Spleen (tissue), 11 donors: ENCODE data around the gene AKAP6. TPM values are rescaled to one million over a fixed set of nuclear protein-coding genes. Genes with fewer than 3 reads are reported as not detected.
"Not testable (repeated sequence)": the region's sequence is repeated elsewhere in the genome, so short reads cannot be mapped to it uniquely, and the experiment has no call there.

Experiments used
- DNase-seq: peaks from one replicate; pipeline ENCODE4 v3.0.0-alpha.2; 2020
- H3K27ac ChIP-seq, 8 donors: fragments of 200-600 bp; sonication (generic) in 7 of 8; 1 replicate in 4 of 8; 2 replicates in 4 of 8; pipeline versions ENCODE4 v1.5.0 to v1.8.0; 2016 to 2021; ENCODE audit warnings: inconsistent platforms in 4 of 8, mild to moderate bottlenecking in 4 of 8, moderate library complexity in 1 of 8
- H3K27me3 ChIP-seq, 7 donors: fragments of 200-600 bp; sonication (generic) in 6 of 7; replicated peaks in 1 of 7; 1 replicate in 4 of 7; 2 replicates in 3 of 7; pipeline versions ENCODE4 v1.5.0 to v1.8.0; 2016 to 2021; ENCODE audit warnings: inconsistent platforms in 3 of 7, mild to moderate bottlenecking in 1 of 7
- H3K36me3 ChIP-seq, 6 donors: fragments of 200-600 bp; sonication (generic) in 5 of 6; 1 replicate in 4 of 6; 2 replicates in 2 of 6; pipeline versions ENCODE4 v1.5.0 to v1.8.0; 2016 to 2021; ENCODE audit warnings: inconsistent platforms in 2 of 6
- H3K4me1 ChIP-seq, 6 donors: fragments of 200-600 bp; sonication (generic) in 5 of 6; 1 replicate in 3 of 6; 2 replicates in 3 of 6; pipeline versions ENCODE4 v1.5.0 to v1.8.0; 2016 to 2021; ENCODE audit warnings: inconsistent platforms in 3 of 6
- H3K4me3 ChIP-seq, 8 donors: fragments of 200-600 bp; sonication (generic) in 7 of 8; 1 replicate in 4 of 8; 2 replicates in 4 of 8; pipeline versions ENCODE4 v1.5.0 to v1.8.0; 2016 to 2021; ENCODE audit warnings: inconsistent platforms in 4 of 8, mild to moderate bottlenecking in 4 of 8, moderate library complexity in 2 of 8
- H3K9me3 ChIP-seq, 8 donors: fragments of 200-600 bp; sonication (generic) in 7 of 8; 1 replicate in 4 of 8; 2 replicates in 4 of 8; pipeline versions ENCODE4 v1.5.0 to v1.8.0; 2016 to 2021; ENCODE audit warnings: inconsistent platforms in 4 of 8
- POLR2A ChIP-seq, 3 donors: fragments of 450-650 bp; IDR thresholded peaks; one replicate each; pipeline ENCODE4 v1.5.1; 2017; ENCODE audit warnings: antibody characterized with exemption in 3 of 3, mild to moderate bottlenecking in 1 of 3
- POLR2AphosphoS5 ChIP-seq, 3 donors: sonication (generic); formaldehyde crosslinking; IDR thresholded peaks; one replicate each; pipeline ENCODE4 v1.5.1; 2017; ENCODE audit warnings: antibody characterized with exemption in 3 of 3
- WGBS, 5 donors: extraction: QIAGEN DNeasy Blood & Tissue Kit in 3 of 5; methylation state at CpG; one replicate each; pipeline versions ENCODE4 v1.1.5 to v1.1.7; 2013 to 2018; 5-methylcytosine and 5-hydroxymethylcytosine counted together
- intact Hi-C: fragments of 100-400 bp; cut with DNase I; formaldehyde crosslinking; loops from one replicate; pipeline ENCODE4 v1.15.0; 2023; ENCODE audit warnings: low total_unique reads
- polyA plus RNA-seq, 3 donors: library from polyadenylated mRNA; stranded (reverse); fragments of 200-250 nt; gene quantifications; one replicate each; pipeline ENCODE4 v1.2.1, GENCODE V29; 2013
- total RNA-seq, 7 donors: library from RNA; depleted of rRNA in 3 of 7; stranded (reverse); fragments of >200 nt in 3 of 7; fragmentation: NEBNext Ultra II Directional in 4 of 7; extraction: Animal tissue kit (Norgen Biotek cat#: 25700) in 4 of 7; gene quantifications; one replicate each; pipeline versions ENCODE4 v1.1.0 to v1.2.1, GENCODE V29; 2016 to 2021
- TF ChIP-seq, protein P1 (sequence below), 11 experiments: fragments of 200-600 bp in 7 of 11; fragments of 450-650 bp in 4 of 11; sonication (generic) in 4 of 11; IDR thresholded peaks in 8 of 11; conservative IDR thresholded peaks in 3 of 11; 1 replicate in 7 of 11; 2 replicates in 4 of 11; pipeline versions ENCODE4 v1.4.0 to v1.8.0; 2016 to 2021; ENCODE audit warnings: antibody characterized with exemption in 11 of 11, inconsistent platforms in 4 of 11, mild to moderate bottlenecking in 1 of 11
- donor health status: healthy with polysubstance abuse.
- donor health status: DM: no; HTN: no; CAD: no; lungs with moderate emphysema.
- donor health status: DM: no; HTN: no; CAD: no.
- donor health status: Bipolar disorder and iron deficiency.
- donor health status: healthy.
- donor health status: DM: no; HTN: no; CAD: no.
- donor health status: DM: yes; HTN: yes; CAD: no.

AKAP6 gene
- total and polyA plus RNA-seq, 10 donors: 0.20 to 12.1 (median 4.8) TPM

DNA sequence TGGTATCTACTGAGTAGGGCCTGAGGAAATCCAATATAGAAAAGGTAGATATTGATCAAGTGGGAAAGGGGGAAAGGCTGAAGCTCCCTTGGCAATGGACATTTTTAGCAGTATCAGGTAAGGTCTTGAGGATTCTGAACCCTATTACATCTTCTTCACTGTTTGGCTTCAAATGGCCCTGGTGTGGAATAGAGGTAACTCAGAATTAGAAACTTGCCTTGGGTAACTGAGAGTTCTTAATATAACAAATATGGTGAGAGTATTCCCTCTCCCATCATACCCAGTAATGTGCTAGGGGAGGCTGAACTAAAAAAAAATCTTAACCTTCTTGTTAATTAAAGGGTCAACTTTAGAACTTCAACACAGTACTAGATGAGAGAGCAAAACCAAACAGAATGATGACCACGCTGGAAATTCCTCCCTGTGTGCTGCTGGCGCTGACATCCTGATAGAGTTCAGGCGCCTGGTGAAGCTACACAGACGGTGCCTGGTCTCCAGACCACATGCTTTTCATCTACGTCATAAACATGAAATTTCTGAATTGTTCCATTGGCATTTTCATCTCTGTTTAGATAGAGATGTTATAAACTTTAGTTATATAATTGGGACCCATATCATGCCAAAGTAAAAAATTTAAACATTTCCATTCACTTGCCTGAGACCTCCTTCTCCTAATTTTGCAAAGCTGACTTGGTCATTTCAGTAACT, 128.3 kb downstream of the AKAP6 start:
- no peak for TF ChIP-seq POLR2A (IDR thresholded peaks at IDR 0.05)
- TF ChIP-seq POLR2AphosphoS5 (IDR thresholded peaks at IDR 0.05): no peak
- TF ChIP-seq, protein P1, sequence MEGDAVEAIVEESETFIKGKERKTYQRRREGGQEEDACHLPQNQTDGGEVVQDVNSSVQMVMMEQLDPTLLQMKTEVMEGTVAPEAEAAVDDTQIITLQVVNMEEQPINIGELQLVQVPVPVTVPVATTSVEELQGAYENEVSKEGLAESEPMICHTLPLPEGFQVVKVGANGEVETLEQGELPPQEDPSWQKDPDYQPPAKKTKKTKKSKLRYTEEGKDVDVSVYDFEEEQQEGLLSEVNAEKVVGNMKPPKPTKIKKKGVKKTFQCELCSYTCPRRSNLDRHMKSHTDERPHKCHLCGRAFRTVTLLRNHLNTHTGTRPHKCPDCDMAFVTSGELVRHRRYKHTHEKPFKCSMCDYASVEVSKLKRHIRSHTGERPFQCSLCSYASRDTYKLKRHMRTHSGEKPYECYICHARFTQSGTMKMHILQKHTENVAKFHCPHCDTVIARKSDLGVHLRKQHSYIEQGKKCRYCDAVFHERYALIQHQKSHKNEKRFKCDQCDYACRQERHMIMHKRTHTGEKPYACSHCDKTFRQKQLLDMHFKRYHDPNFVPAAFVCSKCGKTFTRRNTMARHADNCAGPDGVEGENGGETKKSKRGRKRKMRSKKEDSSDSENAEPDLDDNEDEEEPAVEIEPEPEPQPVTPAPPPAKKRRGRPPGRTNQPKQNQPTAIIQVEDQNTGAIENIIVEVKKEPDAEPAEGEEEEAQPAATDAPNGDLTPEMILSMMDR (IDR thresholded peaks at IDR 0.05 in 8 of 11, conservative IDR thresholded peaks at IDR 0.05 in 3 of 11): no peak
- Histone ChIP-seq H3K4me1 (no peaks in the 10 kb centered on the region), H3K9me3 (peaks cover 0 to 4% (median under 1%) of the 10 kb centered on the region in 8 donors), H3K4me3 (no peak overlapping the region), H3K27me3 (no peaks in the 10 kb centered on the region), H3K36me3 (no peaks in the 10 kb centered on the region), H3K27ac (no peak overlapping the region)
- intact Hi-C loops: no loop called here
- WGBS, 5 donors: 61 to 80% (median 67%) methylated on average over 5 of the region's 5 CpGs
- DNase-seq: no peak

DNA sequence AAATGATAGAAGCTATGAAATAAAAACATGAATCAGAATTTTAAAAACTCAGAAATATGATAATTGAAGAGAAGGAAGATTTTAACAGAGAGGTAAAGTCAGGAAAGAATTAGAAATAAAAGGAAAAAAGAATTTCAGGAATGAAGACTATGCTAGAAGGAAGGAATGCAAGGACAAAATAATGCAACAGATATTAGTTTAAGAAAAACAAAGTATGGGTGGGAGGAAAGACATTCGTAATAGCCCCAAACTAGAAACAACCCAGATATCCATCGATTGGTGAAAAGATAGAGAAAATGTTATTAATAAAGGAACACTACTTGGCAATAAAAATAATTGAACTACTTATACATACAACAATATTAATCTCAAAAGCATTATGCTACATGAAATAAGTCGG, 129.6 kb downstream of the AKAP6 start:
- TF ChIP-seq, protein P1 (IDR thresholded peaks at IDR 0.05 in 8 of 11, conservative IDR thresholded peaks at IDR 0.05 in 3 of 11): no peak
- TF ChIP-seq POLR2AphosphoS5 (IDR thresholded peaks at IDR 0.05): no peak
- TF ChIP-seq POLR2A (IDR thresholded peaks at IDR 0.05): no peak
- H3K9me3 ChIP-seq: peaks cover 0 to 15% (median 4%) of the 10 kb centered on the region in 8 donors
- no peaks in the 10 kb centered on the region for H3K4me1 ChIP-seq
- no peaks in the 10 kb centered on the region for H3K36me3 ChIP-seq
- no peak for DNase-seq
- WGBS, 5 donors: 79 to 92% (median 84%) methylated on average over 3 of the region's 3 CpGs
- no peak overlapping the region for H3K4me3 ChIP-seq
- intact Hi-C loops: no loop called here
- H3K27ac ChIP-seq: no peak overlapping the region
- H3K27me3 ChIP-seq: no peaks in the 10 kb centered on the region

DNA sequence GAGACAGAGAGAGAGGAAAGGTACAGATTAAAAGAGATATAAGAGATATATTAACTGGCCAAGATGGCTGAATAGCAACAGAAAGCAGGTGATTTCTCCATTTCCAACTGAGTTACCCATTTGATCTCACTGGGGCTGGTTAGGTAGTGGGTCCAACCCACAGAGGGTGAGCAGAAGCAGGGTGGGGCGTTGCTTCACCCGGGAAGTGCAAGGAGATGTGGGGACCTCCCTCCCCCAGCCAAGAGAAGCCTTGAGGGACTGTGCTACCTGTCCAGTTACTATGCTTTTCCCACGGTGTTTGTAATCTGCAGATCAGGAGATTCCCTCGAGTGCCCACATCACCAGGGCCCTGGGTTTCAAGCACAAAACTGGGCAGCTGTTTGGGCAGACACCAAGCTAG, 131.2 kb downstream of the AKAP6 start:
- H3K27ac ChIP-seq: no peak overlapping the region
- H3K4me3 ChIP-seq: no peak overlapping the region
- no peaks in the 10 kb centered on the region for H3K27me3 ChIP-seq
- DNase-seq: no peak
- intact Hi-C loops: no loop called here
- peaks cover 0 to 20% (median 4%) of the 10 kb centered on the region in 8 donors for H3K9me3 ChIP-seq
- TF ChIP-seq, protein P1 (IDR thresholded peaks at IDR 0.05 in 8 of 11, conservative IDR thresholded peaks at IDR 0.05 in 3 of 11): no peak
- TF ChIP-seq POLR2AphosphoS5 (IDR thresholded peaks at IDR 0.05) (no peak), POLR2A (IDR thresholded peaks at IDR 0.05) (no peak)
- no peaks in the 10 kb centered on the region for H3K36me3 ChIP-seq
- WGBS, 5 donors: 68 to 87% (median 77%) methylated on average over 4 of the region's 4 CpGs
- H3K4me1 ChIP-seq: no peaks in the 10 kb centered on the region

DNA sequence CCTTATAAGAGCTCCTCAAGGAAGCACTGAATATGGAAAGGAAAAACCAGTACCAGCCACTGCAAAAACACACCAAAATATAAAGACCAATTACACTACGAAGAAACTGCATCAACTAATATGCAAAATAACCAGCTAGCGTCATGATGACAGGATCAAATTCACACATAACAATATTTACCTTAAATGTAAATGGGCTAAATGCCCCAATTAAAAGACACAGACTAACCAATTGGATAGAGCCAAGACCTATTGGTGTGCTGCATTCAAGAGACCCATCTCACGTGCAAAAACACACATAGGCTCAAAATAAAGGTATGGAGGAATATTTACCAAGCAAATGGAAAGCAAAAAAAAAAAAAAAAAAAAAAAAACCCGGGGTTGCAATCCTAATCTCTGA, 133.5 kb downstream of the AKAP6 start:
- H3K27ac ChIP-seq, H3K4me1 ChIP-seq, DNase-seq, H3K4me3 ChIP-seq, intact Hi-C loops, H3K36me3 ChIP-seq, H3K27me3 ChIP-seq: not testable (repeated sequence)
- peaks cover 0 to 27% (median 4%) of the 10 kb centered on the region in 8 donors for H3K9me3 ChIP-seq
- WGBS, 5 donors: 69 to 87% (median 76%) methylated on average over 3 to 4 of the region's 4 CpGs
